Chondrocyte (in vitro differentiated cells): ENCODE measurements around the gene GRM4. TPM values are rescaled to one million over a fixed set of nuclear protein-coding genes. Genes with fewer than 3 reads are reported as not detected.

Experiments used
- DNase-seq: peaks from one replicate; pipeline ENCODE4 v3.0.0; 2021; ENCODE audit warnings: mixed read lengths, low spot score
- H3K27ac Mint-ChIP-seq: one replicate; pipeline ENCODE4 v1.8.0; 2021; ENCODE audit warnings: mild to moderate bottlenecking, moderate library complexity, mixed read lengths; ENCODE audit not compliant: unreplicated experiment
- H3K27me3 Mint-ChIP-seq: 2 replicates; pipeline ENCODE4 v1.8.0; 2021; ENCODE audit warnings: low read depth, mixed read lengths
- H3K36me3 Mint-ChIP-seq: 2 replicates; pipeline ENCODE4 v1.8.0; 2021; ENCODE audit warnings: low read depth, mixed read lengths
- H3K4me1 Mint-ChIP-seq: 2 replicates; pipeline ENCODE4 v1.8.0; 2021; ENCODE audit warnings: low read depth, mild to moderate bottlenecking, mixed read lengths
- H3K4me3 Mint-ChIP-seq: one replicate; pipeline ENCODE4 v1.8.0; 2021; ENCODE audit warnings: mild to moderate bottlenecking, moderate library complexity, mixed read lengths; ENCODE audit not compliant: unreplicated experiment
- H3K9me3 Mint-ChIP-seq: 2 replicates; pipeline ENCODE4 v1.8.0; 2021; ENCODE audit warnings: low read depth, mixed read lengths
- CTCF ChIP-seq: fragments of 200-600 bp; sonication (generic); IDR thresholded peaks from 2 replicates; pipeline ENCODE4 v1.5.0; 2021; ENCODE audit warnings: antibody characterized with exemption, mild to moderate bottlenecking, moderate library complexity
- total RNA-seq: library from RNA; stranded (reverse); gene quantifications from 3 replicates; pipeline ENCODE4 v1.2.1, GENCODE V29; 2021

GRM4 gene
- total RNA-seq, 1 donor from 2014 or later = 0.27 TPM

- DNase-seq = no peak
- Mint-ChIP-seq H3K9me3 (no peaks in the 10 kb centered on the region), H3K27me3 (peaks cover 16% of the 10 kb centered on the region), H3K36me3 (no peaks in the 10 kb centered on the region), H3K4me3 (no peak overlapping the region), H3K4me1 (peaks cover 3% of the 10 kb centered on the region), H3K27ac (no peak overlapping the region)
- TF ChIP-seq CTCF = no peak
Measured at GRCh38 chr6:34085453-34086170, 60.3 kb downstream of the GRM4 start.

- H3K4me3 Mint-ChIP-seq = no peak overlapping the region
- H3K36me3 Mint-ChIP-seq = no peaks in the 10 kb centered on the region
- peaks cover 14% of the 10 kb centered on the region for H3K27me3 Mint-ChIP-seq
- no peaks in the 10 kb centered on the region for H3K9me3 Mint-ChIP-seq
- no peak for TF ChIP-seq CTCF
- DNase-seq = no peak
- H3K27ac Mint-ChIP-seq = no peak overlapping the region
- peaks cover 3% of the 10 kb centered on the region for H3K4me1 Mint-ChIP-seq
Measured at GRCh38 chr6:34084591-34085290, 61.1 kb downstream of the GRM4 start.

- Mint-ChIP-seq H3K27ac (no peak overlapping the region), H3K4me3 (no peak overlapping the region)
- no peak for DNase-seq
Measured at GRCh38 chr6:34082864-34083626, 62.8 kb downstream of the GRM4 start.

GRCh38 chr6:34082348-34082747, 63.5 kb downstream of the GRM4 start:
- Mint-ChIP-seq H3K4me3 (no peak overlapping the region), H3K36me3 (no peaks in the 10 kb centered on the region), H3K27ac (no peak overlapping the region), H3K4me1 (peaks cover 3% of the 10 kb centered on the region), H3K9me3 (no peaks in the 10 kb centered on the region), H3K27me3 (peaks cover 23% of the 10 kb centered on the region)
- TF ChIP-seq CTCF = no peak
- DNase-seq = no peak

More at GRCh38 chr6:34082864-34083626, 62.8 kb downstream of the GRM4 start:
- Mint-ChIP-seq H3K9me3 (no peaks in the 10 kb centered on the region), H3K36me3 (no peaks in the 10 kb centered on the region), H3K27me3 (peaks cover 22% of the 10 kb centered on the region), H3K4me1 (peaks cover 3% of the 10 kb centered on the region)
- TF ChIP-seq CTCF = no peak

- Mint-ChIP-seq H3K27ac (no peak overlapping the region), H3K4me3 (no peak overlapping the region), H3K9me3 (no peaks in the 10 kb centered on the region), H3K36me3 (no peaks in the 10 kb centered on the region), H3K4me1 (peaks cover 3% of the 10 kb centered on the region), H3K27me3 (peaks cover 23% of the 10 kb centered on the region)
- no peak for TF ChIP-seq CTCF
- no peak for DNase-seq
Measured at GRCh38 chr6:34080357-34080756, 65.5 kb downstream of the GRM4 start.
